GM19328 (cell line): ENCODE results near the gene ZSWIM7.

Experiments
- ATAC-seq: cut with Tn5 transposase; IDR thresholded peaks from one replicate; pipeline ENCODE4 v1.9.1; 2021; ENCODE audit warnings: mild to moderate bottlenecking, moderate library complexity; ENCODE audit not compliant: unreplicated experiment

Gene ZSWIM7

GRCh38 chr17:15935891-15936290 lies 63.6 kb downstream of the ZSWIM7 start:
- no peak for ATAC-seq

- ATAC-seq = no peak
Measured at GRCh38 chr17:15934866-15935265, 64.6 kb downstream of the ZSWIM7 start.

DNA sequence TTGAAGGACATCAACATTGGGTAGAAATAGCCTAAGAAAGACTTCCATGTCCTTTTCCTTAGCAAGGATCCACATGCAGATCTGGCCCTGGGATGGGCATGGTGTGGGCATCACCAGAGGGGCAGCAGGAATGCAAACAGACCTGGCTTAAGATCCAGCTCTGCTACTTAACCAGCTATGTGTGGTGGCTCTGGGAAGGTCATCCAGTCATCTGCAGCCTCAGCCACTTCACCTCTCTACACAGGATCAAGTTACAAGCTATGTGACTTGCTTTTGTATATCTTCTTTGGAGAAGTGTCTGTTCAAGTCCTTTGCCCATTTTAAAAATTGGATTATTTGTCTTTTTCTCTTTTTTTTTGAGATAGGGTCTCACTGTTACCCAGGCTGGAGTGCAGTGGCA lies 68.1 kb downstream of the ZSWIM7 start:
- ATAC-seq = no peak

GRCh38 chr17:15930426-15930825 lies 69.1 kb downstream of the ZSWIM7 start:
- no peak for ATAC-seq

DNA sequence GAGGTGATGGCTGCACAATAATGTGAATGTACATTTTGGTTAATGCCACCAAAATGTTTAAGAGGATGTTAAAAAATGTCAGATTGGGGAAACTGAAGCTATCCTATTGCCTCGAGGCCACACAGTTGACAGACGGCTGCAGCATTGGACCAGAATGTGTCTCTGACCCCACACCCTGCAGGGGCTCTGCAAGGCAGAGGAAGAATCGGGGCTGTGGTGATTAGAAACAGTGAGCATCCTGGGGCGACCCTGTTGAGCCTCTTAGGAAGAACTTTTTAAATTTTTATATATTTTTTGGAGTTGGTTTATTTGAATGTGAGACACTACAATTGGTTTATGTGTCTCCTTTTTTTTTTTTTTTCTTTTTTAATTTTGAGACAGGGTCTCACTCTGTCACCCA lies 69.6 kb downstream of the ZSWIM7 start:
- no peak for ATAC-seq

DNA sequence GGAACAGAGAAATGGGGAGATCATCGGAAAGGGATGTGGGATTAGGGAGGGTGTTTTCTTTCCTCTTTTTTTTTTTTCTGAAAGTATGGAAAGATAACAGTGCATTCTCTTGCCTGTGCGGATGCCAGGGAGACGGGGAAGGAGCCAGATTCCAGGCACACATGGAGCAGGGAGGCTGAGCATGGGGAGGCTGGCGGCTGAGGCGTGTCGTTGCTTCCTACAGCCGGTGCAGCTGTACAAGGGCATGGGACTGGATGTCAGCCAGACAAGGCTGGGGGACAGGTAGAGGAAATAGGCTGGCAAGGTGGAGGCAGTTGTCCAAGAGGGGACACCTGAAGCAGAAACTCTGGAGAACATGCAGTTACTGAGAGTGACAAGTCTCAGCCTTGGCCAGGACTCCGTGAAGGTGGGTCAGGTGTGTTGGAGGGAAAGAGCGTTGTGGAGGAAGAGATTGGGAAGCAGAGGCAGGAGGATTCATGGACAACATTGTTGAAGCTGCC lies 71.2 kb downstream of the ZSWIM7 start:
- no peak for ATAC-seq
